ENCODE data around the gene DEPDC7.

DNA sequence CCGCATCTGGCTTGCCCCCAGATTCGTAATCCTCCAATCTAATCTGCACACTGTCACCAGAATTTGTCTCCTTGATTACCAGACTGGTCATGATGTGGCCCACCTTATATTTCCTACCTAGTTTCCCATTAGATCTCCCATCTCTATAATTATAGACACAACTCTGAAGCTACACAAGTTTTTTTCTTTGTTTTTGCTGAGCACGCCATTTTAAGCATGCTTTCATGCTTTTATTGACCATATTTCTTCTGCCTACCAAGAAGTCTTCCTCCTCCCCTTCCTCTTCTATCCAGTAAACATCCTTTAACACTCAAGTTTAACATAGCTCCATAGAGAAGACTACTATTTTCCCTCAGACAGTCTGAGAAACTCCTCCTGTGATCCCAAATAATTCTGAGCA is 24.3 kb upstream of the DEPDC7 start:
- TF ChIP-seq CEBPB (IDR thresholded peaks at IDR 0.05; ENCODE audit: low read depth, low read length), result no peak
- no peak for TF ChIP-seq POLR2A (IDR thresholded peaks at IDR 0.05; ENCODE audit: low read depth, low read length)
- TF ChIP-seq, protein P1, sequence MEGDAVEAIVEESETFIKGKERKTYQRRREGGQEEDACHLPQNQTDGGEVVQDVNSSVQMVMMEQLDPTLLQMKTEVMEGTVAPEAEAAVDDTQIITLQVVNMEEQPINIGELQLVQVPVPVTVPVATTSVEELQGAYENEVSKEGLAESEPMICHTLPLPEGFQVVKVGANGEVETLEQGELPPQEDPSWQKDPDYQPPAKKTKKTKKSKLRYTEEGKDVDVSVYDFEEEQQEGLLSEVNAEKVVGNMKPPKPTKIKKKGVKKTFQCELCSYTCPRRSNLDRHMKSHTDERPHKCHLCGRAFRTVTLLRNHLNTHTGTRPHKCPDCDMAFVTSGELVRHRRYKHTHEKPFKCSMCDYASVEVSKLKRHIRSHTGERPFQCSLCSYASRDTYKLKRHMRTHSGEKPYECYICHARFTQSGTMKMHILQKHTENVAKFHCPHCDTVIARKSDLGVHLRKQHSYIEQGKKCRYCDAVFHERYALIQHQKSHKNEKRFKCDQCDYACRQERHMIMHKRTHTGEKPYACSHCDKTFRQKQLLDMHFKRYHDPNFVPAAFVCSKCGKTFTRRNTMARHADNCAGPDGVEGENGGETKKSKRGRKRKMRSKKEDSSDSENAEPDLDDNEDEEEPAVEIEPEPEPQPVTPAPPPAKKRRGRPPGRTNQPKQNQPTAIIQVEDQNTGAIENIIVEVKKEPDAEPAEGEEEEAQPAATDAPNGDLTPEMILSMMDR (conservative IDR thresholded peaks at IDR 0.05; ENCODE audit: low read depth, low read length), result no peak
- TF ChIP-seq SMC3 (IDR thresholded peaks at IDR 0.05; ENCODE audit: low read depth, low read length), result no peak
- TF ChIP-seq RCOR1 (IDR thresholded peaks at IDR 0.05; ENCODE audit: insufficient replicate concordance, low read length), result no peak
- TF ChIP-seq, protein P2, sequence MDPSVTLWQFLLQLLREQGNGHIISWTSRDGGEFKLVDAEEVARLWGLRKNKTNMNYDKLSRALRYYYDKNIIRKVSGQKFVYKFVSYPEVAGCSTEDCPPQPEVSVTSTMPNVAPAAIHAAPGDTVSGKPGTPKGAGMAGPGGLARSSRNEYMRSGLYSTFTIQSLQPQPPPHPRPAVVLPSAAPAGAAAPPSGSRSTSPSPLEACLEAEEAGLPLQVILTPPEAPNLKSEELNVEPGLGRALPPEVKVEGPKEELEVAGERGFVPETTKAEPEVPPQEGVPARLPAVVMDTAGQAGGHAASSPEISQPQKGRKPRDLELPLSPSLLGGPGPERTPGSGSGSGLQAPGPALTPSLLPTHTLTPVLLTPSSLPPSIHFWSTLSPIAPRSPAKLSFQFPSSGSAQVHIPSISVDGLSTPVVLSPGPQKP (IDR thresholded peaks at IDR 0.05; ENCODE audit: borderline replicate concordance, low read depth, low read length), result no peak

Measured in IMR-90 (cell line).